B cell (primary cell): ENCODE measurements around the gene KSR1. TPM values are rescaled to one million over a fixed set of nuclear protein-coding genes. Genes with fewer than 3 reads are reported as not detected.
A peak's percentile ranks its signal among the peaks of the same experiment; 100 is the strongest.

Source experiments
- ATAC-seq: fragments of 200-7000 bp; cut with Tn5 transposase; one replicate; pipeline ENCODE4 v1.10.0; 2021; ENCODE audit warnings: low read depth, mild to moderate bottlenecking, moderate number of reproducible peaks, moderate library complexity
- CTCF ChIA-PET: fragments of 350-600 bp; sonication (Branson Sonifier 250); formaldehyde crosslinking; loops from one replicate; lab custom pipeline; 2021; ENCODE audit warnings: antibody characterized with exemption, inconsistent platforms; lab: Charles Lee
- POLR2A ChIA-PET: fragments of 350-600 bp; sonication (Branson Sonifier 250); formaldehyde crosslinking; loops from one replicate; lab custom pipeline; 2021; ENCODE audit warnings: antibody characterized with exemption; lab: Charles Lee
- DNase-seq: peaks from one replicate; pipeline ENCODE4 v3.0.0; 2013
- H2AFZ ChIP-seq: 2 replicates; pipeline ENCODE4 v1.6.1; 2012; ENCODE audit warnings: mild to moderate bottlenecking, low read depth, low read length; ENCODE audit not compliant: insufficient read depth, poor library complexity, severe bottlenecking
- H3K27ac ChIP-seq, 2 donors: 1 replicate in 1 of 2; 2 replicates in 1 of 2; pipeline ENCODE4 v1.5.1; 2012 to 2013; ENCODE audit warnings: low read length in 2 of 2, mild to moderate bottlenecking in 2 of 2, moderate library complexity in 1 of 2
- H3K27me3 ChIP-seq, 4 experiments: fragments of 200-600 bp in 1 of 4; sonication (generic) in 1 of 4; replicated peaks in 1 of 4; 1 replicate in 2 of 4; 2 replicates in 2 of 4; pipeline versions ENCODE4 v1.6.1 to v1.7.0; 2013 to 2016; ENCODE audit warnings: low read length in 3 of 4, mild to moderate bottlenecking in 2 of 4, mixed read lengths in 1 of 4, moderate library complexity in 1 of 4; ENCODE audit not compliant: insufficient read depth in 4 of 4, control insufficient read depth in 3 of 4; ENCODE audit errors: control extremely low read depth in 1 of 4
- H3K36me3 ChIP-seq, 2 experiments: replicated peaks in 1 of 2; 1 replicate in 1 of 2; 2 replicates in 1 of 2; pipeline versions ENCODE4 v1.6.1 to v1.7.1; 2013; ENCODE audit warnings: low read length in 1 of 2; ENCODE audit not compliant: insufficient read depth in 2 of 2, control insufficient read depth in 1 of 2; ENCODE audit errors: control extremely low read depth in 1 of 2, extremely low read depth in 1 of 2
- H3K4me1 ChIP-seq, 2 donors: fragments of 200-600 bp in 1 of 2; sonication (generic) in 1 of 2; 1 replicate in 1 of 2; 2 replicates in 1 of 2; pipeline versions ENCODE4 v1.5.1 to v1.6.1; 2013 to 2017; ENCODE audit warnings: low read length in 2 of 2; ENCODE audit not compliant: control insufficient read depth in 2 of 2, insufficient read depth in 2 of 2
- H3K4me2 ChIP-seq: replicated peaks from 2 replicates; pipeline ENCODE3; 2012; ENCODE audit warnings: mild to moderate bottlenecking, low read depth, low read length; ENCODE audit not compliant: poor library complexity, severe bottlenecking
- H3K4me3 ChIP-seq, 5 experiments: fragments of 200-600 bp in 1 of 5; sonication (generic) in 1 of 5; 1 replicate in 3 of 5; 2 replicates in 2 of 5; pipeline versions ENCODE4 v1.5.1 to v1.7.0; 2011 to 2016; ENCODE audit warnings: low read length in 4 of 5, mild to moderate bottlenecking in 4 of 5, low read depth in 2 of 5, control low read depth in 1 of 5, moderate library complexity in 1 of 5; ENCODE audit not compliant: insufficient read depth in 1 of 5; ENCODE audit errors: control extremely low read depth in 1 of 5, extremely low read depth in 1 of 5
- H3K79me2 ChIP-seq: fragments of 200-600 bp; sonication (generic); one replicate; pipeline ENCODE4 v1.6.0; 2016; ENCODE audit warnings: low read length; ENCODE audit not compliant: control insufficient read depth, insufficient read depth
- H3K9ac ChIP-seq: fragments of 200-600 bp; sonication (generic); 2 replicates; pipeline ENCODE4 v1.6.1; 2017; ENCODE audit warnings: mild to moderate bottlenecking, low read length, moderate library complexity
- H3K9me3 ChIP-seq, 3 donors: one replicate each; pipeline versions ENCODE4 v1.6.1 to v1.7.1; 2013; ENCODE audit warnings: low read length in 2 of 3; ENCODE audit not compliant: control insufficient read depth in 2 of 3, insufficient read depth in 1 of 3; ENCODE audit errors: control extremely low read depth in 1 of 3
- H4K20me1 ChIP-seq: 2 replicates; pipeline ENCODE4 v1.6.0; 2012; ENCODE audit warnings: mild to moderate bottlenecking, low read length; ENCODE audit not compliant: insufficient read depth, control insufficient read depth, poor library complexity, severe bottlenecking
- H3K27ac Mint-ChIP-seq: one replicate; pipeline ENCODE4 v1.8.0; 2021; ENCODE audit warnings: mixed read lengths
- H3K27me3 Mint-ChIP-seq: one replicate; pipeline ENCODE4 v1.8.0; 2021; ENCODE audit warnings: mixed read lengths
- H3K4me1 Mint-ChIP-seq: one replicate; pipeline ENCODE4 v1.8.0; 2021; ENCODE audit warnings: mixed read lengths
- H3K4me3 Mint-ChIP-seq: one replicate; pipeline ENCODE4 v1.8.0; 2021; ENCODE audit warnings: mixed read lengths
- H3K9me3 Mint-ChIP-seq: one replicate; pipeline ENCODE4 v1.8.0; 2022; ENCODE audit warnings: mixed read lengths; ENCODE audit not compliant: insufficient read depth
- CTCF ChIP-seq: fragments of 200-600 bp; IDR thresholded peaks from one replicate; pipeline ENCODE4 v1.8.0; 2022; ENCODE audit warnings: antibody characterized with exemption, mild to moderate bottlenecking
- EZH2 ChIP-seq: IDR thresholded peaks from 2 replicates; pipeline ENCODE4 v1.6.1; 2012; ENCODE audit warnings: borderline replicate concordance, low read depth, mild to moderate bottlenecking, moderate library complexity, low read length; ENCODE audit not compliant: insufficient read depth, poor library complexity, severe bottlenecking
- WGBS: methylation state at CpG from one replicate; pipeline ENCODE4 v1.1.5; 2013; ENCODE audit warnings: missing lambda C conversion rate; ENCODE audit not compliant: insufficient coverage; 5-methylcytosine and 5-hydroxymethylcytosine counted together
- intact Hi-C: fragments of 100-400 bp; cut with micrococcal nuclease; formaldehyde crosslinking; loops from one replicate; pipeline ENCODE4 v1.10.0; 2022
- polyA plus RNA-seq: library from polyadenylated mRNA; depleted of rRNA; stranded (reverse); fragments of >200 nt; gene quantifications from 2 replicates; pipeline ENCODE4 v1.2.3, GENCODE V29; 2012
- total RNA-seq, 2 donors: library from RNA; stranded (reverse); fragments of 120-200 nt in 1 of 2; gene quantifications; 1 replicate in 1 of 2; 2 replicates in 1 of 2; pipeline versions ENCODE4 v1.2.3 to v1.2.4, GENCODE V29; 2013 to 2022

Gene KSR1
- total and polyA plus RNA-seq, 2 donors (not counting 1 experiment from before 2014, with no cell fraction given), result 27.5 to 85.6 TPM

GRCh38 chr17:27531469-27531961 lies 75.3 kb downstream of the KSR1 start:
- TF ChIP-seq EZH2 (no peak), CTCF (no peak)
- Histone ChIP-seq H3K36me3 (no peaks in the 10 kb centered on the region), H3K9me3 (no peaks in the 10 kb centered on the region), H3K27ac (peak overlapping the region in 1 of 2 donors; percentile 36), H3K79me2 (peaks cover 44% of the 10 kb centered on the region), H4K20me1 (peaks cover 25% of the 10 kb centered on the region), H2AFZ (no peak overlapping the region), H3K9ac (no peak overlapping the region), H3K27me3 (no peaks in the 10 kb centered on the region), H3K4me1 (peaks cover 15 to 23% of the 10 kb centered on the region in 2 donors), H3K4me2 (peak overlapping the region; percentile 15), H3K4me3 (no peak overlapping the region)
- Mint-ChIP-seq H3K4me3 (peak overlapping the region; percentile 32), H3K27me3 (no peaks in the 10 kb centered on the region), H3K27ac (peak overlapping the region; percentile 10), H3K9me3 (no peaks in the 10 kb centered on the region), H3K4me1 (peaks cover 41% of the 10 kb centered on the region)
- 67% methylated on average over 5 of the region's 6 CpGs for WGBS
- POLR2A ChIA-PET, result no interaction called here
- intact Hi-C loops, result no loop called here
- DNase-seq (no peak), ATAC-seq (peak; percentile 32)
- CTCF ChIA-PET, result interaction anchor here (0.7 to 0.8 kb wide), 2 partner anchors 14 to 101 kb away, joined by 3 read pairs; no protein-coding TSS in a partner anchor
